Activated T-cell treated with anti-CD3 and anti-CD28 coated beads for 4 hours (primary cell): ENCODE measurements around the gene ACADM.
"Not testable (repeated sequence)": the region's sequence is repeated elsewhere in the genome, so short reads cannot be mapped to it uniquely, and the experiment has no call there.

Experiments used
- DNase-seq: peaks from one replicate; pipeline ENCODE4 v3.0.0-alpha.2; 2020

ACADM gene

DNA sequence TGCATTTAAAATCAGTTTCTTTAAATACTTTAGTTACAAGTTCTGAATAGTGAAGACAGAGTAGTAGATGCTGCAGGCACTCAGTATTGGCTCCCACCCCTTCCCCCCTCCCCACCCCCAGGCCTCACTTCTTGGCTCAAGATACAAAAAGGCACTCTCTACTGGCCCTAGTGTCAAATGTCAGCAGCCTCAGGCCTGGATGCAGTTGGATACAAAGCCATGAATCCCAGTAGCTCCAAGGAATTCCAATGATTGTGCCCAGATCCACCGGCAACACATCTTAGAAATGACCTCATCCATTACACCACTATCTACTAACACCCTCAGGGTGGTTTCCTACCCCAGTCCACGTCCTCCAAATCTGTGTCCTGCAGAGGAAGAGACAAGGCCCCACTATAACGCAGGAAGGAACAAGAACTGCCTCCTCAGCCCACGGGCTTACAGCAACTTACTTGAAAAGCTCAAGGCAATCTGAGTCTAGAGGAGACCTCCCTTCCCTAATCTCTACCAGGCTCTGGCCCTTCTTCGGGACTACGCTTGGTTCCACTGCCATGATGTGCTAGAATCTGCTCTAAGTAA is 17.6 kb downstream of the ACADM start:
- DNase-seq = no peak

DNA sequence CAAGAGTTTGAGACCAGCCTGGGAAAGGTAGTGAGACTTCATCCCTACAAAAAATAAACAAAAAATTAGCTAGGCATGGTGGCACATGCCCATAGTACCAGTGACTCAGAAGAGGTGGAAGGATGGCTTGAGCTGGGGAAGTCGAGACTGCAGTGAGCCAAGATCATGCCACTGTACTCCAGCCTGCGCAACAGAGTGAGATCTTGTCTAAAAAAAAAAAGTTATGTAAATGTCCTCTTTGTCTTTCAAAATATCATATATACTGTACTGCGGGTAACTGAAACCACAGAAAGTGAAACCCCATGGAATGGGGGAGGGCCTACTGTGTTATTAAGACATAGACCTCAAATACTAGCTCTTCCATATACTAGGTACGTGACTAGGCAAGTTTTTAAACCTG is 20.8 kb downstream of the ACADM start:
- DNase-seq = no peak

DNA sequence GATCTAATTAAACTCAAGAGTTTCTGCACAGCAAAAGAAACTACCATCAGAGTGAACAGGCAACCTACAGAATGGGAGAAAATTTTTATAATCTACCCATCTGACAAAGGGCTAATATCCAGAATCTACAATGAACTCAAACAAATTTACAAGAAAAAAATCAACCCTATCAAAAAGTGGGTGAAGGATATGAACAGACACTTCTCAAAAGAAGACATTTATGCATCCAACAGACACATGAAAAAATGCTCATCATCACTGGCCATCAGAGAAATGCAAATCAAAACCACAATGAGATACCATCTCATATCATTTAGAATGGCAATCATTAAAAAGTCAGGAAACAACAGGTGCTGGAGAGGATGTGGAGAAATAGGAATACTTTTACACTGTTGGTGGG is 32.7 kb downstream of the ACADM start:
- DNase-seq = not testable (repeated sequence)

DNA sequence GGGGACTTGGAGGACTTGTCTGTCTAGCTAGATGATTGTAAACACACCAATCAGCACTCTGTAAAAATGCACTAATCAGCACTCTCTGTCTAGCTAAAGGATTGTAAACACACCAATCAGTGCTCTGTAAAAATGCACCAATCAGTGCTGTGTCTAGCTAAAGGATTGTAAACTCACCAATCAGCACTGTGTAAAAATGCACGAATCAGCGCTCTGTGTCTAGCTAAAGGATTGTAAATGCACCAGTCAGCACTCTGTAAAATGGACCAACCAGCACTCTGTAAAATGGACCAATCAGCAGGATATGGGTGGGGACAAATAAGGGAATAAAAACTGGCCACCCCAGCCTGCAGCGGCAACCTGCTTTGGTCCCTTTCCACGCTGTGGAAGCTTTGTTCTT is 34.0 kb downstream of the ACADM start:
- not testable (repeated sequence) for DNase-seq

DNA sequence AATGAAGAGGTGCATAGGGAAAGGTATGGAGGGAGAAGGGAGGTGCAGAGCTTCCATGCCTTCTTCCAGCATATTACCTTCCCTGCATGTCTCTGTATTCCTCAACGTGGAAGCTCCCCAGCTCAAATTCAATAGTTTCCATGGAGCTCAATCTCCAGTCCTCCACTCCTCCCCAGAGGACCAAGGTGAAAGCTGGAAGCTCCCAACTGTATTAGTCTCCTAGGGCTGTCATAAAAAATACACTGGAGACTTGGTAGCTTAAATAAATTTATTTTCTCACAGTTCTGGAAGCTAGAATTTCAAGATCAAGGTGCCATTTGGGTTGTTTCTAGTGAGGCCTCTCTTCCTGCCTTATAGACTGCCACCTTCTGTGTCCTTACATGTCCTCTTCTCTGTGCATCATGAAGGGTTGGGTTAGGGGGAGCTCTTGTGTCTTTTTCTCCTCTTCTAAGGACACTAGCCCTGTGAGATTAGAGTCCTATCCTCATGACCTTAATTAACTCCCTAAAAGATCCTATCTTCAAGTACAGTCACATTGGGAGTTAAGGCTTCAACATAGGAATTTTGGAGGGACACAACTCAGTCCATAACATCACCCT is 39.6 kb downstream of the ACADM start:
- DNase-seq = no peak

DNA sequence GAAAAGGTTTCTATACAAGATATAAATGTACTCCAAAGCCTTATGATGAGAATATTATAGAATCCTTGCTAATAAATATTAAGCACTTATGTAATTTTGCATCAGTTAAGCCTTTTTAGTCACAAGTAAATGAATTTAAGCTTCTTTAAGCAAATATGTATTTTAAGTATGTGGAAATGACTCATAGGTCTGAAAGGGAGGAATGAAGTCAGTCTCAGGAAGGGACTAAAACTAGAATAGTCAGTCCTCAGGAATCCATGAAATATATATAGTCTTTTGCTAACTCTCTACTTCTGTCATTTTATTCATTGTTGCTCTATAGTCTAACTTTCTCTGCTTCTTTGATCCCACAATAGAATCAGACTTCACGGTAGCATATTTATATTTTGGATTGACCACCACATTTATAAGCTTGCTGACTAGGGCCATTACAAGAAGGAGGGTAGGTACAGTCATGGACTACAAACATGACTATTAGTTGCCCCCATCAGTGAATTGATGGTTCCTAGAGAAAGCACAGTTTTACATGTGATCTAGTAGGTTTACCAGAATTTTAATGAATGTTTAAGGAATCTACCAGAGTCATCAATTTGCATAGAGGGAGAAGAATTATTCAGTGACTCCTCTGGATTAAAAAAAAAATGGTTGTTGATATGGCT is 41.3 kb downstream of the ACADM start:
- DNase-seq = no peak

DNA sequence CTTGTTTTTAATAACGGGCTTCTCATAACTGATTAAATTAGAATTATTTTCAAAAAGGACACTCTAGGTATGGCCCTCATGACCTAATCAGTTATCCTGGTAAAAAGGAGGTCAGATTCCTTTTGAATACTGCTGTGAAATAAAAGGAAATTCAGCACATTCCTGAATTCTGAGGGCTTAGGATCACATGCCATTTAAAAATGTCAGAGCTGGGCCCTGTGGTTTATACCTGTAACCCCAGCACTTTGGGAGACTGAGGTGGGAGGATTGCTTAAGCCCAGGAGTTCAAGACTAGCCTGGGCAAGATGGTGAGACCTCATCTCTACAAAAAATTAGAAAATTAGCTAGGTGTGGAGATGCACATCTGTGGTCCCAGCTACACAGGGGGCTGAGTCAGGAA is 43.5 kb downstream of the ACADM start:
- DNase-seq = no peak

DNA sequence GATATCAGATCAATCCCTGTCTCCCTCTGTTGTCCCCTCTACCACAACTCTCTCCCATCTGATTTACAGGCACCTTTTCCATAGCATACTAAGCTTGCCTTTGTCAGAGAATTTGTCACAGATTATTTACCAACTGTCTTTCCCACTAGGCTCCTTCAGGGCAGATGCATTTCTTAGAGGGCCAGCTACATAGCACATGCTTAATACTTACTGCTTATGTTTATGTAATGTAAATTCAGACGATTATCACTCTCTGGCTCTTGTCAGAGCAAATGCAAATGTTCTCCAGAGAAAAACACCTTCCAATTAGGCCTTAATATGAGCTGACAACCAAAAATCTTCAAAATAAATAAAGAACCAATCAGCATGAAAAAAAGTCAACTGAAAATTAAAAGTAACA is 46.3 kb downstream of the ACADM start:
- no peak for DNase-seq

DNA sequence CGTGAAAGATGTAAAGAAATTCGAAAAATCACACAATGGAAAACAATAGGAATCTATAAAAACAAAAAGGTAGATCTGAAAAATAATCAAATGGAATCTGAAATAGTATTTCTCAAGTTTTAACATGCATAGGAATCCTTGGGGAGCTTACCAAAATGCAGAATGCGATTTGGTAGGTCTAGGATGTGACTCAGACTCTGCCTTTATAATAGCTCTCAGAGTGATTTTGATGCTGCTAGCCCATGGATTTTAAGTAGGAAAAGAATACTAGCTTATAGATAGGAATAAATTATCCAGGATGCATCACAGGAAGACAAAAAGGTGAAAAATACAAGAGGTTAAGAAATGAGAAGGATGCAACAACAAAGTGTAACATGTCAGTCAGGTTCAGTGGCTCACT is 47.5 kb downstream of the ACADM start:
- DNase-seq = no peak

DNA sequence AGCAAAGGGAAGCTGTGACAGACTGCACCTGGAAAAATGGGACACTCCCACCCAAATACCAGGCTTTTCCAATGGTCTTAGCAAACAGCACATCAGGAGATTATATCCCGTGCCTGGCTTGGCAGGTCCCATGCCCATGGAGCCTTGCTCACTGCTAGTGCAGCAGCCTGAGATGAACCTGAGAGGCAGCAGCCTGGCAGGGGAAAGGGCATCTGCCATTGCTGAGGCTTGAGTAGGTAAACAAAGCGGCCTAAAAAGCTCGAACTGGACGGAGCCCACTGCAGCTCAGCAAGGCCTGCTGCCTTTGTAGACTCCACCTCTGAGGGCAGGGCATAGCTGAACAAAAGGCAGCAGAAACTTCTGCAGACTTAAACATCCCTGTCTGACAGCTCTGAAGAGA is 53.3 kb downstream of the ACADM start:
- DNase-seq = not testable (repeated sequence)

DNA sequence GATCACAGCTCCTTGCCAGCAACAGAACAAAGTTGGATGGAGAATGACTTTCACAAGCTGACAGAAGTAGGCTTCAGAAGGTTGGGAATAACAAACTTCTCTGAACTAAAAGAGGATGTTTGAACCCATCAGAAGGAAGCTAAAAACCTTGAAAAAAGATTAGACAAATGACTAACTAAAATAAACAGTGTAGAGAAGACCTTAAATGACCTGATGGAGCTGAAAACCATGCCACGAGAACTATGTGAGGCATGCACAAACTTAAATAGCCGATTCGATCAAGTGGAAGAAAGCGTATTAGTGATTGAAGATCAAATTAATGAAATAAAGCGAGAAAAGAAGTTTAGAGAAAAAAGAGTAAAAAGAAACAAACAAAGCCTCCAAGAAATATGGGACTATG is 54.2 kb downstream of the ACADM start:
- not testable (repeated sequence) for DNase-seq

DNA sequence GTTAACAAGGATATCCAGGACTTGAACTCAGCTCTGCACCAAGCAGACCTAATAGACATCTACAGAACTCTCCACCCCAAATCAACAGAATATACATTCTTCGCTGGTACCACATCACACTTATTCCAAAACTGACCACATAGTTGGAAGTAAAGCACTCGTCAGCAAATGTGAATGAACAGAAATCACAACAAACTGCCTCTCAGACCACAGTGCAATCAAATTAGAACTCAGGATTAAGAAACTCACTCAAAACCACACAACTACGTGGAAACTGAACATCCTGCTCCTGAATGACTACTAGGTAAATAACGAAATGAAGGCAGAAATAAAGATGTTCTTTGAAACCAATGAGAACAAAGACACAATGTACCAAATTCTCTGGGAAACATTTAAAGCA is 55.7 kb downstream of the ACADM start:
- DNase-seq = not testable (repeated sequence)

DNA sequence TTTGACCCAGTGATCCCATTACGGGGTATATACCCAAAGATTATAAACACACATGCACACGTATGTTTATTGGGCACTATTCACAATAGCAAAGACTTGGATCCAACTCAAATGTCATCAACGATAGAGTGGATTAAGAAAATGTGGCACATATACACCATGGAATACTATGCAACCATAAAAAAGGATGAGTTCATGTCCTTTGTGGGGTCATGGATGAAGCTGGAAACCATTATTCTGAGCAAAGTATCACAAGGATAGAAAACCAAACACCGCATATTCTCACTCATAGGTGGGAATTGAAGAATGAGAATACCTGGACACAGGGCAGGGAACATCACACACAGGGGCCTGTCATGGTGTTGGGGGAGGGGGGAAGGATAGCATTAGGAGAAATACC is 59.4 kb downstream of the ACADM start:
- DNase-seq = not testable (repeated sequence)

DNA sequence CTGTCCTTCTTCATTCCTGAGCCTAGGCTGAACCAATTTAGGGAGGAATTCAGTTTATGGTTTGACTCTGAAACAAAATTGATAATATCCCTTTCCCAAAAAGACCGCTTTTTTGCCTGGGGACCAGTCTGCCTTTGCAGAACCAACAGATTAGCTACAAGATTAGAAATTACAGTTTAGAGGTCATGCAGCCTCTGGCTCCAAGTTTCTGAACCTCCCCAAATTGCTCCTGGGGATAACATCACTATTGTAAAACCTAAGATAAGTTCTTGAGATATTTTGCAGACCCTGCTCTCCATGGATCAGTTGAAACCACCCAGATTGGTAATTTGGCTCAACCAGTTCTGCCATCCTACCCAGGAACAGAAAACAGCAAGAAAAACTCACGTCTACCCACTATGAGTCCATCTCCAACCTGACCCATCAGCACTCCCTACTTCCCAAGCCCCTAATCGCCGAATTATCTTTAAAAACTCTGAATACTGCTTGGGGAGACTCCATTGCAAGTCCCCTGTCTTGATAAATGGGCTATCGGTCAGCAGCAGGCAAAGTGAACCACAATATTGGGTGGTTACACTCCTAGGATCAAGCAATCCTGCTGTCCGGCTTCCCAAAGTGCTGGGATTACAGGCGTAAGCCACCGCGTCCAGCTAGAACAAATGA is 60.9 kb downstream of the ACADM start:
- DNase-seq = no peak

DNA sequence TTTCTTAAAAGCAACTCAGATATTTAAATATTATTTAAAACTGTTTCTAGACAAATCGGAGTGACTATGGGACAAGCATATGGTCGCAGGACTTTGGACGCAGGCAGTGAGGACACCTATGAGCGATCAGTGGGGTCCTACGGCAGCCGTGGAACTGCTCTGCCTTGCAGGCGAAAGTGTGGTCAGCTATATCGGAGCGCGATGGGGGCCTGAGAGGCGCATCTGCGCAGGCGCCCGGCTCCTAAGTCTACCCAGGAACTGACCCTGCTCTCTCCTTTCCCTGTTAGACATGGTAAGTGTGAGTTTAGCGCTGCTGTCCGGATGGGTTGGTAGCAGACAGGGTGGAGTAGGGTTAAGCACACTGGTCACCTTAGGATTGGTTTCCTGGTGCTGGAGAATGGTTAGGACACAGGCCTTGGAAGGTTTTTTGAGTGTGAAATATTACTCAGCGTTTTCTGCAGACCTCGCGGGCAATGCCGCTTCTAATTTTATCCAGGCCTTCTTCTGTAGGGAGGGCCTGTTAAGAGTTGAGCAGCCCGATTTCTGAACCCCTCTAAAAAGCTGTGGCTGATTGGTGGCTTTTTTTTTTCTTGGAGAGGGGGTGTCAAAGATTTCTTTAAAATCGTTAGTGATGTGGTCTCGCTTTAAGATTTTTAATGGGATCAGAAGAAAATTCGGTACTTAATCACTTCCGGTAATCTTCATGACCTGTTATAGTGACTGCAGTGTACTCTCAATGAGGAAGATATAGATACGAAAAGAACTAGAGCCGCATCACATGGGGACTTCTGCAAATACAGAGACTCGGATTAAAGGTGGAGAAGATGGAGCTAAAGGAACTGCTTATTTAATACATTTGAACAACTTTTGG is 61.7 kb downstream of the ACADM start, which contains the start of gene RABGGTB:
Gene RABGGTB, plus strand, starts transcription at position 274 of the 871 bp plus-strand sequence. Its CDS starts 16 bp downstream, at position 290.
- DNase-seq = peak; percentile 91

DNA sequence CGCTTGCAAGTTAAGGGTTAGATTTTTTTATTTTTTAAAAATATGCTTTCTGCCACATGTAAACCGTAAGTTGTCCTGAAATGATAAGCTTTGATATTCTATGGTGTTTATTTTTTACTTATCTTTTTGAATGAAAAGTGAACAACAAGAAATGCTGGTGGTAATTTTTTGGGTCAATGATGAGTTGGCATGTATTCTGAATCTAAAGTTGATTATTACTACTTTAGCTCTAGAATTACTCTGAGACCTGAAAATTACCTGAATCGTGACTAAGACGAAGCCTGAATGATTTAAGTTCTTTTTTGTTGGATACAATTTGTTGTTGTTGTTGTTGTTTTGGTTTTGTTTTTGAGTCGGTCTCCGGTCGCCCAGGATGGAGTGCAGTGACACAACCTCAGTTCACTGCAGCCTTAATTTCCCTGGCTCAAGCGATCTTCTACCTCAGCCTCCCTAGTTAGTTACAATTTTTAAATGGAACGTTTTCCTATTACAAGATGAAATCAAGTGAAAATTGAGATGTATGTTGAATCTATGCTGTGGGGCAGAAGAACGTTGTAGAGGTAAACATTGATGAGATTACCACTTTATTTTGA is 62.5 kb downstream of the ACADM start:
- no peak for DNase-seq

DNA sequence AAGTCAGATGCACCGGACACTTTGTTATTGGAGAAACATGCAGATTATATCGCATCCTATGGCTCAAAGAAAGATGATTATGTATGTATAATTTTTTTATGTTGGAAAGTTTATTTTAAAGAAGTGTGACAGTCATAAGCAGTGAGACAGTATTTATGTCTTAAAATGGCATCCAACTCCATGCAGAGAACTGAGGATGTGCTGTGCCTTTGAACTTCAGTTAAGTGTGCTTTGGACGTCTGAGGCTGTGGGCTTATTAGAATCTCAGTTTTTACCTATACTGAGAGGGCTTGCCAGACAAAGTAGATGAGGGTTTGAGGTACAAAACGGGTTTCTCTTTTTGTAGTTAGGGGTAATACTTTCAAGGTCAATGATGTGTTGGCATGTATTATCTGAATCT is 63.0 kb downstream of the ACADM start:
- DNase-seq = no peak

DNA sequence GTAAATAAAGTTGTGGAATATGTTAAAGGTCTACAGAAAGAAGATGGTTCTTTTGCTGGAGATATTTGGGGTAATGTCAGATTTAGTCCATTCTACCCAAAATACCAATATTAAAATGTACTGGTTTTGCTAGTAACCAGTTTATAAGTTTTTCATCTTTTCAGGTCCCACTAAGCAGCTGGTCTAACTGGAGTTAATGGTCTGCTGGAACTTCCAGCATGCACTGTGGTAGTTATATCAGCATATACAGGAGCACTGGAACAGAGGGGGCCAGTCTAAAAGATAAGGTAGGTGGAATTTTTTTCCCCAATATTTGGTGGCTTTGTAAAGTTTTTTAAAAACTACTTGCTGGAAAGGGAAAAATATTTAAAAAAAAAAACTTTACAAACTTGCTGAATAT is 65.5 kb downstream of the ACADM start:
- no peak for DNase-seq

DNA sequence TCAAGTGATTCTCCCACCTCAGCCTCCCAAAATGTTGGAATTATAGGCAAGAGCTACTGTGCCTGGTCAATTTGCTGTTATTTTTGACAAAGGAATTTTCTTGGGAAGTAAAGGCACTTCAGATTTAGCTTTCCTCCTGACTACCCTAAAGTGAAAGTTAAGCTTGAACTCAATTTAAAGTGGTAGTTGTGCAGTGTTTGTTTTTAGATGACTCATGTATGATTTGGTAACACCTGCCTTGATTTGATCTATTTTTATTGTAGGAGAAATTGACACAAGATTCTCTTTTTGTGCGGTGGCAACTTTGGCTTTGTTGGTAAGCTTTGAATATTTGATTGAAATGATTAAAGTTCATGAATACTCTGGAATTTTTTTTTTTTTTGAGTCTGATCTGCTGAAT is 66.5 kb downstream of the ACADM start:
- no peak for DNase-seq

DNA sequence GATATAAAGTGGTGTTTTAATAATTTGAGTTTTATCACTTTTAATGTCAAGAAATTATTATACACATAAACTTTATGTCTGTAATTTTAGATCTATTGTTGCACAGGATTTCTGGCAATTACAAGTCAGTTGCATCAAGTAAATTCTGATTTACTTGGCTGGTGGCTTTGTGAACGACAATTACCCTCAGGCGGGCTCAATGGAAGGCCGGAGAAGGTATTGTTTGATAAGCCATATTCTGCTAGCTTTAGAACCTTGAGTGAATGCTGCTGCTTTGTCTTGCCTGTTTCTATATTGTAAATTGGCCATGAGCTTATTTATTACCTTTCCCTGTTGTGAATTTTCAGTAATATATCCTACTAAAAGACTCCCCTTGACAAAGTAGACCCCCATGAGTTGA is 67.6 kb downstream of the ACADM start:
- DNase-seq = no peak

DNA sequence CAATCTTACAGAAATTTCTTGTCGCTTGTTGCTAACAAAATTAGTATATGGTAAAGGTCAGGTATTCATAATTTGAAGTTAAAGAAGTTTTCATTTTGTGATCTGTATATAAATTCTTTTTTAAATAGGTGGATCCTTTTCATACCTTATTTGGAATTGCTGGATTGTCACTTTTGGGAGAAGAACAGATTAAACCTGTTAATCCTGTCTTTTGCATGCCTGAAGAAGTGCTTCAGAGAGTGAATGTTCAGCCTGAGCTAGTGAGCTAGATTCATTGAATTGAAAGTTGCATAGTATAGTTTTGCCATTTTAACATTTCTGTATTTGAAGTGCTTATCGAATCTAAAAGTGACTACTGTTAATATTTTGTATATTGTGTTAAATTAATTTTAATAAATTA is 69.9 kb downstream of the ACADM start:
- DNase-seq = no peak

DNA sequence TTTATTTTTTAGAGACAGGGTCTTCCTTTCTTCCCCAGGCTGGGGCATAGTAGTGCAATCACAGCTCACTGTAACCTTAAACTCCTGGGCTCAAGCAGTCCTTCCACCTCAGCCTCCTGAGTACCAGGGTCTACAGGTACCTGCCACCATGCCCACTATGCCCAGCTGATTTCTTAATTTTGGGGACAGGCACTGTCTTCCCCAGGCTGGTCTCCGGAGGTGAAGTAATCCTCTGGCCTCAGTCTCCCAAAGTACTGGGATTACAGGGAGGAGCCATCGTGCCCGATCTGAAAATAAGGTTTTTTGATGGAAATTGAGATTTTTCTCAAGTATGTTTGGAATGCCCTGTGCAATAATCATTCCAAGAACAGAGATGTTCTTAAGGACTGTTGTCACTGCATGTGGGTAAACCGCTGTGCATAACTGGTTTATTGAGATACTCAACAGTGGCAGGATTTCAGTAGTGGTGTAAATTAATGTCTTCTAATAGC is 71.2 kb downstream of the ACADM start:
- DNase-seq = no peak
